Measurements from ENCODE around the gene CEP95. TPM values are rescaled to one million over a fixed set of nuclear protein-coding genes. Genes with fewer than 3 reads are reported as not detected.

CEP95 gene
- total RNA-seq, 1 experiment from 2014 or later, result 77.0 TPM

GRCh38 chr17:64500862-64501765 lies 5.7 kb upstream of the CEP95 start:
- no peaks in the 10 kb centered on the region for H3K9me2 ChIP-seq (ENCODE audit: insufficient read depth)
- peaks cover 14 to 63% of the 10 kb centered on the region in 2 experiments for H3K4me1 ChIP-seq (ENCODE audit: control insufficient read depth in 1 of 2, insufficient read depth in 2 of 2, low read length in 2 of 2)
- H3K27ac ChIP-seq (ENCODE audit: low read depth, low read length), result no peak overlapping the region
- DNase-seq (ENCODE audit: low read depth, low spot score) (no peak), ATAC-seq (no peak)
- H3K36me3 ChIP-seq (ENCODE audit: control insufficient read depth in 1 of 2, insufficient read depth in 2 of 2, low read length in 2 of 2), result peaks cover 58 to 63% of the 10 kb centered on the region in 2 experiments
- H4K20me1 ChIP-seq (ENCODE audit: insufficient read depth), result peaks cover 68% of the 10 kb centered on the region; the same call in 1 of the 2 replicates
- no TSS peak for BruUV-seq (replicated peaks)
- H3K4me2 ChIP-seq (ENCODE audit: low read length), result no peak overlapping the region
- H2AFZ ChIP-seq (ENCODE audit: low read depth, low read length, poor library complexity, severe bottlenecking), result no peak overlapping the region
- RAD21 ChIA-PET (ENCODE audit: low non-redundant PET in 1 of 2, low total read pairs in 2 of 2, uncharacterized antibody in 2 of 2, unreplicated experiment in 2 of 2), result no interaction called here
- H3K9ac ChIP-seq (ENCODE audit: low read length), result no peak overlapping the region
- H3K4me3 ChIP-seq (replicated peaks in 1 of 2; ENCODE audit: low read depth in 1 of 2, low read length in 2 of 2), result no peak overlapping the region
- H3K79me2 ChIP-seq (ENCODE audit: insufficient read depth, low read length), result peaks cover 79% of the 10 kb centered on the region
- no peaks in the 10 kb centered on the region for H3K27me3 ChIP-seq (ENCODE audit: insufficient read depth, low read length)
- TF ChIP-seq ZFX (IDR thresholded peaks at IDR 0.05) (no peak), EZH2 (IDR thresholded peaks at IDR 0.05) (no peak), ATF3 (IDR thresholded peaks at IDR 0.05) (no peak), ZBTB33 (IDR thresholded peaks at IDR 0.05; ENCODE audit: extremely low read depth, insufficient replicate concordance, low read length) (no peak), SIN3A (IDR thresholded peaks at IDR 0.05; ENCODE audit: low read depth) (no peak), POLR2AphosphoS5 (IDR thresholded peaks at IDR 0.05; ENCODE audit: low read depth, low read length) (0 out of 2 replicates have a peak, but pooled peaks have one; percentile 13)
- POLR2A ChIA-PET, result no interaction called here
- H3K9me3 ChIP-seq (ENCODE audit: control insufficient read depth in 1 of 2, insufficient read depth in 1 of 2, low read depth in 1 of 2, low read length in 2 of 2), result no peaks in the 10 kb centered on the region
- CTCF ChIA-PET, result interaction anchor here (1.3 kb wide), 1 partner anchor 10 kb away, joined by 3 read pairs; no protein-coding TSS in a partner anchor
- intact Hi-C loops (cut with micrococcal nuclease), result no loop called here

Measured in HCT116 (cell line).